GM19328 (cell line): ENCODE results near the gene EPN2.

Experiments
- ATAC-seq: cut with Tn5 transposase; IDR thresholded peaks from one replicate; pipeline ENCODE4 v1.9.1; 2021; ENCODE audit warnings: mild to moderate bottlenecking, moderate library complexity; ENCODE audit not compliant: unreplicated experiment

The EPN2 gene

DNA sequence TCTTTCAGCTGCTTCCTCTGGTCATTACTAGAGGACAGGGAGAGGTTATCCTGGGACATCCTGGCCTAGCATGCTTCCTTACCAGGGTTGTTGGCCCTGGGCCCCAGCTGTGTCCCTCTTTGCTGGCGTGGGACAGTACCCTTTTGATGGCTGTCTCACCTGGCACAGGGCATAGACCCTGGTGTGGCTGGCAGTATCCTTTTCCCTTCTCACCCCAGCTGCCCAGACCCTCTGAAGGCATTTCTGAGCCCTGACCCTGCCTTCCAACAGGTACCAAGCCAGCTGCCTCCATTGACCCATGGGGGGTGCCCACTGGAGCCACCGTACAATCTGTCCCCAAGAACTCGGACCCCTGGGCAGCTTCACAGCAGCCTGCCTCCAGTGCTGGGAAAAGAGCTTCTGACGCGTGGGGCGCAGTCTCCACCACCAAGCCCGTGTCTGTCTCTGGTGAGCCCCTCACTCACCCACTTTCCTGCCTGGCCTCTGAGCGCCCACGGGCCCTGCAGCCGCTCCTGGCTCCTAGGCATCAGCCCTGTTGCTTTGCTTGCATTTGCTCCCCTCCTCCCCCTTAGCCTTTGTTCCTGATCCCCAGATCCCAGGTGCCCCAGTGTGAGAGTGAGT lies 91.4 kb downstream of the EPN2 start:
- no peak for ATAC-seq

DNA sequence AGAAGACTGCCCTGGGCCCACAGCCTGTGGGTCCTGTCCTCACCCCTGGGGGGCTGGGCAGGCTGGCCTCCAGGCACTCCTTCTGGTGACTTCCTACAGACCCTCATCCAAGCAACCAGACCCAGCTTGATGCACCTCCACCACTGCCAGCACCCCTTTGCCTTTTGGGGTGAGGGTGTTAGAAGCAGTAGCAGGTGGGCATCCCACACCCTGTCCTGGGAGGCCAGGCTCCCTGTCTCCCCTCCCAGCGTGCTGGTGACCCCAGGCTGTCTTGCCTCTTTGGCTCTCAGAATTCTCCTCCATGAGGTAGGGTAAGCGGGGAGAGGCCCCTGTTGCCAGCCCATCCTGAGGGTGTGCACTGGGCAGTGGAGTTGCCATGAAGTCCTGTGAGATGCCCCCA lies 92.0 kb downstream of the EPN2 start:
- ATAC-seq: no peak

GRCh38 chr17:19329839-19330238 lies 92.7 kb downstream of the EPN2 start:
- ATAC-seq: no peak

GRCh38 chr17:19330271-19330670 lies 93.1 kb downstream of the EPN2 start:
- no peak for ATAC-seq

DNA sequence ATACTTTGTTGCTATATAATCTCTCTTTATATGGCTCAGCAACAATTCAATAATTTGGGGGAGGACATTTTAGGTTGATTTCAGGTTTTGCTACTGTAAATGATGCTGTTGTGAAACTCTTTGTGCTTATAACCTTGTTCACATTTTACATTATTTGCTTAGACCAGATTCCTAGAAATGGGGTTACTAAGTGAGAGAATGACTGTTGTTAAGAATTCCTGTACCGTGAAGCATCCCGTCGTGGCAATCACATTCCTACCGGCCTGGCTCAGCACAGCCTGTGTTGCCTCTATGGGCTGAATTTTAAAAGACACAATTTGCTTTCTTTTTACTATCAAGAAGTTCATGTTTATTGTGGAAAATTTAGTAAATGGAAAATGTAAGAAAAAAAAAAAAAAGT lies 94.0 kb downstream of the EPN2 start:
- no peak for ATAC-seq

DNA sequence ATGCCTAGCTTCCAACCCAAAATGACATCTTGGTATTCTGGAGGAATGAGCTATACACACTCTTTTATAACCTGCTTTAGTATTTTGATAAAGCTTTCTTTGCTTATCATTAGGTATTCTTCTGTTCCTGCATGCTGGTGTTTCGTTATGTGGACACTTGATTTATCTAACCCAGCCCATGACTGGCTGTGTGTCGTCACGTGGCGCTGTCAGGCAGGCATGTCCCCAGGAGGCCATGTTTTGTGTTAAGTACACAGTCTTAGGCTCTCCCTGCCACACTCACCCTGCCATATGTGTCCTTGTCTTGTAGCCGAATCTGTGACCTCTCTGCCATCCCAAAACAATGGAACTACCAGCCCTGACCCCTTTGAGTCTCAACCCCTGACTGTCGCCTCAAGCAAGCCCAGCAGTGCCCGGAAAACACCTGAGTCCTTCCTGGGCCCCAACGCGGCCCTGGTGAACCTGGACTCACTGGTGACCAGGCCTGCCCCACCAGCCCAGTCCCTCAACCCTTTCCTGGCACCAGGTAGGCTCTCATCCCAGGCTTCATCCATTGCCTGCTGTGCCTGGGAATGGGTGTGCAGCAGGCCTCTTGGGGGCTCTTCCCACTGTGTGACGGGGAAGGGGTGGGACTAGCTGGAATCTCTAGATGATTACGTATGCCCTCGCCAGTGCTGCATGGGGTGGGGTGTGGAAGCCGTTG lies 94.5 kb downstream of the EPN2 start:
- no peak for ATAC-seq

DNA sequence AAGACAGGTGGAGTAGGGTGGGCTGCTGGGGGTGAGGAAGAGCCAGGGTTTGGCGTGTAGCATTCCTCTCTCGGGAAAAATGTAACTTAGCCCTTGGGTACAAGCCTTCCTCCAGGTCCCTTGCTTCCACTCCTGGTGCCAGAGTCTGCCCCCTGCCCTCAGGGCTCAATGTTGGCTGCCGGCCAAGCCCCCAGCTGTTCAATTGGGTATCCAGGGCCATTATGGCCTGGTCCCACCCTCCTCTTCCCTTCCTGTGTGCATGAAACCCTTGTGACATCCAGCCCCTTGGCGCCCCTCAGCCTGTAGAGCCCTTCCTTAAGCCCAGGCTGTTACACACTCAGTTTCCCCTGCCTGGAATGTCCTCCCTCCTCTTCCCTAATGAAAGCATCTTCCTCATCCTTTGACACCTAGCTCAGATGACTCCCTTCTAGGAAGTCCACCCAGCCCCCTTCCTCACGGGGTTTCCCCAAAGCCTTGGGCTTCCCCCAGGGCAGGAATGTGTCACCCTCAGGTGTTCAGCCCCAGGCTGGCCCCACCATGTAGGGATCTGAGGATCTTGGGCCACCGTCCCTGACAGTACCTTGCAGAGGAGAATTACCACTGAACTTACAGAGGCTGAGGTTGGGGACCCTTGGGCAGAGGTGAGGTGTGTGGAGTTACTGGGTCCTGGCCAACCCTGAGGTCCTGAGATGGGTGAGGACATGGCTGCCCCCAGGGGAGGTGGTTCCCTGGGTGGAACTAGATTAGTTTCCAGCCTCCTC lies 95.4 kb downstream of the EPN2 start:
- ATAC-seq: no peak

DNA sequence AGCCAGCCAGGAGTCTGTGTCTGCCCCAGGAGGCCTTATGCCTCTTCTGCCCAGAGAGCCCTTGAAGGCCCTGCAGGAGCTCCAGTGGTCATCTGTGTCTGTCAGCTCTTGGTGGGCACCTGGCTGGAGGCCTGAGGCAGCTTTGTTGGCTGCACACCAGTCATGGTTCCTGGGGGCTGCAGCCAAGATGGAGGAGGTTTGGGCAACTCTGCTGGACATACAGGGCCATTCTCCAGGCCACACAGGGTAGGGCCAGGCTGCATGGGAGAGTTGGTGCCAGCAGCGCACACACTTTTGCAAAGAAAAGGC lies 95.9 kb downstream of the EPN2 start:
- ATAC-seq: no peak

GRCh38 chr17:19333736-19334290 lies 96.6 kb downstream of the EPN2 start:
- ATAC-seq: no peak

DNA sequence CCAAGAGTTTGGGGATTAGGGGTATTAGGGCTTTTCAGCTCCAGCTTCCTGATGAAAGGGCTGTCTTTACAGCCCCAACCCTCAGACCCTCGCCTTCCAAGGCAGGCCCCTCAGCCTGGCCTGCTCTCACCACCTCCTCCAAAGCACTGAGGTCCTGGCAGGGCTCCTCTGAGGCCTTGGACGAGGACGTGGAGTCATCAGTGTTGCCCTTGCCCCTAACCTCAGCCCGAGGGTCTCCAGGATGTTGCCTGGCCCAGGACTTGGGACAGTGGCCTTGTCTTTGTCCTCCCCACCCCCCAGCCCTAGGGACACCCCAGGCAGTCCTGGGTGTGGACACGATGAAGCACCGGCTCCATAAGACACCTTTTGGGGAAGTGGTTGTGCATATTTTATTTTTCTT lies 97.2 kb downstream of the EPN2 start:
- ATAC-seq: no peak

DNA sequence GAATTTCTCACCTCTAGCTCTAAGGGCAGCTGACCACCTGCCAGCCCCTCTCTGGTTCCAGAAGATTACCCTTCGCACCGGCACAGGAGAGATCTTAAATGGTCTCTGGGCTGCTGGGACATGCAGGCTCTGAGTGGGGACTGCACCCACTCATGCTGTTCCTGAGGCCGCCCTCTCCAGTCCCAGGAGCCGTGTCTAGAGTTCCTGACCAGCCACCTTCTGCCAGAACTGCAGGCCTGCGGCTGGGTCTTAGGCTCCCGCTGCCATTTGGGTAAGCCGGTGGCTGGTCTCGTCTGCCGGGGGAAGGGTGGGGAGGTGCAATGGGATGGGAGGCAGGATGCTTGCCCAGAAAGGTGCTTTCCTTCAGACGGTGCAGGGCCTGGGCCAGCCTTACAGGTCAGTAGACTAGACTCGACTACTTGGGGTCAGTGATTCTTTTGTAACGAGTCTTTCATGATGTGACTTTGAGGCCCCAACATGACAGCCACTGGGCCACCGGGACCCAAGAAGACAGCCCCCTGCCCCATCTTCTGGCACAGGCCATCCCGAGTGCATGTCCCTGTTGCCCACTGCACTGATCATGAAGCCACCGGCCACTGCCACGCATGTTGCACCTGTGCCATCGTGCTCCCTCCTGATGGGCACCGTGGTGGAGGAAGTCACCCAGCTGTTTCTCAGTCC lies 98.9 kb downstream of the EPN2 start:
- ATAC-seq: no peak

DNA sequence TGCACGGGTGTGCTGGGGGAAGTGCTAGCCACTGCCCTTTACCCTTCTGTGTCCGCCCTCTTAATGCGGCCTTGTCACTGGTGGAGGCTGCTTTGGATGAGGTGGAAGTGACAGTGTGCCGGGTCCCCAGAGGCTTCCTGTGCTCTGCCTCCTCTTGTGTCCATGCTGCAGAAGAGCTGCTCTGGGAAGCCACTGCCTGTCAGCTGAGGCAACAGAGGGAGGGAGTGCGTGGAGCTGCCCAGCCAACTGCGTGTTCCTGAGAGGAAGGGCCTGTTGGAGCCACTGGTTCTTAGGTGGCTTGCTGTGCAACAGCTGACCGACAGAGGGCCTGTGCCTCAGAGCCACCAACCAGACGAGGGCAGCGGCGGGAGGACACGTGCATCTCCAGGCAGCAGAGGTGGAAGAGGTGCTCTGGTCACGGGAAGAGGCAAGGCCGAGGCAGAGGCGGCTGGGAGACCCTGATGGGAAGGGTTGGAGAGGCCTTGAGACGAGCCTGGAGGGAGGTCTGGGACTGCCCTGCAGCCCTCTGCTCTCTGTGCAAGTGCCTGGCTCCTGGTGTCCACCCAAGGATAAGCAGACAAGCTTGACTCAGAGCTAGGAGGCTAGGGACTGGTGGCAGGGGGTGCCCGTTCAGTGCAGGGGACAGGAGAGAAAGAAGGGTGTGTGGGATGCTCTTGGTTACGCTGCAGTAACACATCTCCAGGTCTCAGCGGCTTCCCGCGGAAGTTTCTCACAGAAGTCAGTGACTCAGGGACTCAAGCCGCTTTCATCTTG lies 100.0 kb downstream of the EPN2 start:
- no peak for ATAC-seq

DNA sequence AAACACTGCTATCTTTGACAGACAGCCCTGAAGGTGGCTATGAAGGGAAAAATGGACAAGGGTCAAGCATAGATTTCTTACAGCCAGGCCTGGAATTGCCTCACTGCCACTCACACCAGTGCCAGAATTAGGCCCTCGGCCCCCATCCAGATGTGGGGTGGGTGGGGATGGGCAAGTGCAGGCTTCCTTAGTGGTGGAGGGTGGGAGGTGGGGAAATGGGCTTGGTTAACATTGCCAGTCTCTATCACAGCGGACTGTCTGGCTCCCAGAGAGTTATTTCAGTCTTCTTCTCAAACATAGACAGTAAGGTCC lies 100.5 kb downstream of the EPN2 start:
- no peak for ATAC-seq

DNA sequence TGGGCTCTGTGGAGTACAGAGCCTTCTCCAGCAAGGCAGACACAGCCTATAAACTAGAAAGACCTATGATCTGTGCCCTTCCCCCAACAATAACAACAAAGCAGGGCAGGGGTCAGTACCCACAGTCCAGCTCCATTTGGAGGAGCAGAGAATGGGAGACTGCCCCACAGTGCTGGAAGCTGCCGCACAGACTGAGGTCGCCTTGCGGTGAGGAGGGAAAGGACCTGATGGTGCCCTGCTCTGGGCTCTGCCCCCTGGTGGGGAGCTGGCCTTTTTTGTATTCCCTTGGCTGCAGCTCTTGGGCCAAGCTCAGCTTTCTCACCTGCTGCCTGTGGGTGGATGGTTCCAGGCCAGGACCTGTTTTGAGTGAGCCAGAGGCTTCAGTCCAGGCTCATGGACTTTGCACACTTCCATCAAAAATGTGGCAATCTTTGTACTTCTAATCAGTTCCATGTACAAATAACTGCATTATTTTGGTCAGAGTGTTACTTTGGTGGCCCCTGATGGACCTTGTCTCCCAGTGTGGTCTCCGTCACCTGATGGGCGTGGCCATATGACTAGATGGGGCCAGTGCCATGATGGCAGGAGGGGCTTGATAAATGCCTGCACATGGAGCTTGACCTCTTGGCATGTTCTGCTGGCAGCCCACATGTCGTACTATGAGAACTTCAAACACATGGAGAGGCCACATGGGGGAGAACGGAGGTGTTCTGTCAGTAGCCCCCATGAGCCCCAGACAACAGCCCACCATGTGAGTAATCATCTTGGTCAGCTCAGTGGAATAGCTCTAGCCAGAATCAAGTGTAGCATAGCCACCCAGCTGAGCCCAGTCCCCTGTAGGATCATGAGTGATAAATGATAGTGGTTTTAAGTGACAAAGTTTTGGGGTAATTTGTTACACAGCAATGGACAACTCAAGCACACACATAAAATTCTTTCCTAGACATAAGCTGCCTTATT lies 101.1 kb downstream of the EPN2 start:
- no peak for ATAC-seq

DNA sequence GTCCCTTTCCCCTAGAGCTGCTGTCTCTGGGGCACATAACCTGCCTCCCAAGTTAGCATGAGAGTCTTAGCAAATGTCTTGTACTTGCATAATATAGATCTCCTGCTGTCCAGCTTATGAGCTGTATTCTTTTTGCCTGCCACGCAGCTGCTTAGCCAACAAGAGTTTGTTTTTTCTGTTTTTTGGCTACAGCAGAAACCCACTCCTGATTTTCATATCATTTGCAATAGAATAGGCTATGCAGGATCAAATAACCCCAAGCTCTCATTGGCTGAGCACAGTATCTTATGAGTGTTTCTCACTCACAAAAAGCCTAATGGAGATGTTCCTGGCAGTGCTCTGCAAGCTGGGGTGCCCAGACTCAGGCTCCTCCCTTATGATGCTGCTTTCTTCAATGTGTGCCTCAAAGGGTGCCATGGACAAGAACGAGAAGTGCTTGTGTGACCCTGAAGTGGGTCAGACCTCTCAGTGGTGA lies 102.2 kb downstream of the EPN2 start:
- no peak for ATAC-seq

- no peak for ATAC-seq
These were observed 104.1 kb downstream of the EPN2 start for GRCh38 chr17:19341211-19341631.

- ATAC-seq: no peak
These were observed 104.8 kb downstream of the EPN2 start for GRCh38 chr17:19341641-19342610.

GRCh38 chr17:19342611-19343255 lies 105.6 kb downstream of the EPN2 start:
- ATAC-seq: no peak
